Trophoblast cell (in vitro differentiated cells and primary cell): ENCODE data around the gene SDR42E1. TPM values are rescaled to one million over a fixed set of nuclear protein-coding genes. Genes with fewer than 3 reads are reported as not detected.

Source experiments
- DNase-seq, 2 donors: peaks; one replicate each; pipeline ENCODE4 v3.0.0-alpha.2; 2016
- H2AFZ ChIP-seq: 2 replicates; pipeline ENCODE4 v1.6.1; 2013; ENCODE audit warnings: low read length, moderate library complexity, mild to moderate bottlenecking; ENCODE audit not compliant: insufficient read depth, poor library complexity
- H2AK5ac ChIP-seq: 2 replicates; pipeline ENCODE4 v1.6.1; 2013; ENCODE audit warnings: mild to moderate bottlenecking, low read length
- H2BK120ac ChIP-seq: 2 replicates; pipeline ENCODE4 v1.6.1; 2013; ENCODE audit warnings: low read length, mild to moderate bottlenecking, moderate library complexity; ENCODE audit not compliant: insufficient read depth, poor library complexity
- H2BK12ac ChIP-seq: 2 replicates; pipeline ENCODE4 v1.6.1; 2013; ENCODE audit warnings: mild to moderate bottlenecking, low read length, moderate library complexity
- H2BK5ac ChIP-seq: 2 replicates; pipeline ENCODE4 v1.6.1; 2013; ENCODE audit warnings: low read length, low read depth, moderate library complexity, mild to moderate bottlenecking; ENCODE audit not compliant: poor library complexity
- H3K14ac ChIP-seq: 2 replicates; pipeline ENCODE4 v1.6.1; 2013; ENCODE audit warnings: mild to moderate bottlenecking, low read length
- H3K18ac ChIP-seq: 2 replicates; pipeline ENCODE4 v1.6.1; 2013; ENCODE audit warnings: mild to moderate bottlenecking, low read length
- H3K23ac ChIP-seq: 2 replicates; pipeline ENCODE4 v1.6.1; 2013; ENCODE audit warnings: low read length
- H3K27ac ChIP-seq: 2 replicates; pipeline ENCODE4 v1.5.1; 2013; ENCODE audit warnings: low read depth, mild to moderate bottlenecking, inconsistent platforms, low read length, moderate library complexity
- H3K27me3 ChIP-seq: 2 replicates; pipeline ENCODE4 v1.6.1; 2013; ENCODE audit warnings: inconsistent platforms, mild to moderate bottlenecking, low read length, moderate library complexity; ENCODE audit not compliant: insufficient read depth
- H3K36me3 ChIP-seq, 2 experiments: 1 replicate in 1 of 2; 2 replicates in 1 of 2; pipeline ENCODE4 v1.6.1; 2013; ENCODE audit warnings: low read length in 2 of 2, mild to moderate bottlenecking in 2 of 2, moderate library complexity in 1 of 2; ENCODE audit not compliant: insufficient read depth in 2 of 2, control insufficient read depth in 1 of 2
- H3K4ac ChIP-seq: 2 replicates; pipeline ENCODE4 v1.6.1; 2013; ENCODE audit warnings: low read depth, mild to moderate bottlenecking, low read length, moderate library complexity
- H3K4me1 ChIP-seq, 2 experiments: 1 replicate in 1 of 2; 2 replicates in 1 of 2; pipeline ENCODE4 v1.6.1; 2013; ENCODE audit warnings: low read length in 2 of 2, mild to moderate bottlenecking in 2 of 2, moderate library complexity in 1 of 2; ENCODE audit not compliant: insufficient read depth in 2 of 2, control insufficient read depth in 1 of 2
- H3K4me2 ChIP-seq: 2 replicates; pipeline ENCODE4 v1.6.1; 2013; ENCODE audit warnings: inconsistent platforms, mild to moderate bottlenecking, low read length, moderate library complexity
- H3K4me3 ChIP-seq: 2 replicates; pipeline ENCODE4 v1.5.1; 2013; ENCODE audit warnings: mild to moderate bottlenecking, low read depth, low read length, inconsistent platforms
- H3K79me1 ChIP-seq: one replicate; pipeline ENCODE4 v1.6.1; 2013; ENCODE audit warnings: low read length
- H3K79me2 ChIP-seq: 2 replicates; pipeline ENCODE4 v1.6.1; 2013; ENCODE audit warnings: low read length, mild to moderate bottlenecking; ENCODE audit not compliant: control insufficient read depth, insufficient read depth, poor library complexity
- H3K9ac ChIP-seq: 2 replicates; pipeline ENCODE4 v1.6.1; 2013; ENCODE audit warnings: mild to moderate bottlenecking, low read length
- H3K9me3 ChIP-seq: 2 replicates; pipeline ENCODE4 v1.6.1; 2013; ENCODE audit warnings: low read depth, mild to moderate bottlenecking, control low read depth, inconsistent platforms, low read length; ENCODE audit not compliant: insufficient read depth
- H4K12ac ChIP-seq: 2 replicates; pipeline ENCODE4 v1.6.1; 2013; ENCODE audit warnings: low read depth, mild to moderate bottlenecking, low read length, moderate library complexity
- H4K8ac ChIP-seq: 2 replicates; pipeline ENCODE4 v1.6.1; 2013; ENCODE audit warnings: low read depth, mild to moderate bottlenecking, low read length, moderate library complexity
- H4K91ac ChIP-seq: one replicate; pipeline ENCODE4 v1.6.1; 2013; ENCODE audit warnings: low read depth, mild to moderate bottlenecking, low read length, moderate library complexity
- WGBS: extraction: QIAGEN DNeasy Blood & Tissue Kit; methylation state at CpG from one replicate; pipeline ENCODE4 v1.1.7; 2013; ENCODE audit warnings: missing lambda C conversion rate; ENCODE audit not compliant: insufficient read length, insufficient coverage; ENCODE audit errors: extremely low coverage; 5-methylcytosine and 5-hydroxymethylcytosine counted together
- polyA plus RNA-seq: library from polyadenylated mRNA; stranded (reverse); fragments of 200-250 nt; gene quantifications from 2 replicates; pipeline ENCODE4 v1.2.3, GENCODE V29; 2013

The SDR42E1 gene, protein sequence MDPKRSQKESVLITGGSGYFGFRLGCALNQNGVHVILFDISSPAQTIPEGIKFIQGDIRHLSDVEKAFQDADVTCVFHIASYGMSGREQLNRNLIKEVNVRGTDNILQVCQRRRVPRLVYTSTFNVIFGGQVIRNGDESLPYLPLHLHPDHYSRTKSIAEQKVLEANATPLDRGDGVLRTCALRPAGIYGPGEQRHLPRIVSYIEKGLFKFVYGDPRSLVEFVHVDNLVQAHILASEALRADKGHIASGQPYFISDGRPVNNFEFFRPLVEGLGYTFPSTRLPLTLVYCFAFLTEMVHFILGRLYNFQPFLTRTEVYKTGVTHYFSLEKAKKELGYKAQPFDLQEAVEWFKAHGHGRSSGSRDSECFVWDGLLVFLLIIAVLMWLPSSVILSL
- 0.07 and 0.12 TPM in 2 replicates for polyA plus RNA-seq

DNA sequence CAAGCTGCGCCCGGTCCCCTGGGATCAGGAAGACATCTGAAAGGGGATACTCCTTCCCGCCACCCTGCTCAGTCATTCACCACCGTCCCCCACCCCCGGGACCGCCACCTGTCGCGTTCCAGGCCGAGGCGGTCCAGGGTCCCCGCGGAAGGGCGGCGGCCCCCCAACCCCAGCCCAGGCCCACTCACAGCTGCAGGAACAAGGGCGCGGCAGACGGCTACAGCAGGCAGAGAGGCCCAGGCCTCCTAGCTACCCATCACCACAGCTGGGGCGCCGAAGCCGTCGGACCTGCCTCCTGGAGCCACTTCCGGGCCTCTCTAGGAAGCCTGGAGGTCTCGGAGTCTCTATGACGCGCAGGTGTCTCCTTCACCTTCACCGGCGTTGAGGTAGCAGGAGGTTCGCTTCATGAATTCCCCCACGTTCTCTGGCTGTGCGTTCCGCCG lies at the start of gene SDR42E1:
Gene SDR42E1 (minus strand): TSS at position 272 of the 443 bp plus-strand sequence. CDS start 10,612 bp downstream, outside the sequence.
- Histone ChIP-seq H2AK5ac (no peak within 1 kb of the TSS), H3K27ac (no peak within 1 kb of the TSS), H3K4me1 (no peaks in the 10 kb centered on the region), H4K8ac (no peak within 1 kb of the TSS), H3K79me2 (no peaks in the 10 kb centered on the region), H3K4me3 (peak within 1 kb of the TSS; percentile 58), H3K4ac (no peak within 1 kb of the TSS), H3K4me2 (no peak within 1 kb of the TSS), H3K27me3 (no peaks in the 10 kb centered on the region), H2AFZ (no peak within 1 kb of the TSS), H3K36me3 (no peaks in the 10 kb centered on the region), H2BK120ac (no peak within 1 kb of the TSS), H2BK5ac (no peak within 1 kb of the TSS), H3K9me3 (peaks cover 12% of the 10 kb centered on the region), H3K79me1 (no peaks in the 10 kb centered on the region), H3K23ac (no peak within 1 kb of the TSS), H3K14ac (no peak within 1 kb of the TSS), H4K91ac (no peak within 1 kb of the TSS), H2BK12ac (no peak within 1 kb of the TSS), H3K18ac (no peak within 1 kb of the TSS), H4K12ac (no peak within 1 kb of the TSS), H3K9ac (no peak within 1 kb of the TSS)
- no peak for DNase-seq
- WGBS, result no CpG with 5 or more reads among the region's 32 CpGs

DNA sequence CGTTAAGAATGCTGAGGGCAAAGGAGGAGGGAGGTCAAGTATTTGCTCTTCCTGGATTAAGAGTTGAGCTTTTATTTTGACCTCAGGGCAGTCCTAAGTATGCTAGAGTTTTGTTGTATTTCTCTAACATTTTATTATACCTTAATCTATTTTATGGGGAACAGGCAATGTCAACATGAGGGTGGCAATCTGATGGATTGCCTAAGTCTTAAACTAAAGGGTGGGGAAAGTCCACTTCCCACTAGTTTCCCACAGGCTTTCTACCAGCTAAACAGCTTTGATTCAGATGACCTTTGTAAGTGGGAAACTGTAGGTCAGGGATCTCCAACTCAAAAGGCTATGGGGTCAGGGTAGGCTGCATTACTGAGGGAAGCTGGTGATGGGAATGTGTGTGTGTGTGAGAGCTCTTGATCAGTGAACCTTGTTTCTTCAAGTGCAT lies 48.7 kb upstream of the SDR42E1 start:
- H3K4me1 ChIP-seq, result no peaks in the 10 kb centered on the region
- H3K27me3 ChIP-seq, result no peaks in the 10 kb centered on the region
- WGBS, result no CpG with 5 or more reads among the region's 1 CpG
- H3K79me1 ChIP-seq, result no peaks in the 10 kb centered on the region
- H3K18ac ChIP-seq, result no peak overlapping the region
- no peak overlapping the region for H3K4me2 ChIP-seq
- H3K9ac ChIP-seq, result no peak overlapping the region
- H3K4ac ChIP-seq, result no peak overlapping the region
- no peak overlapping the region for H4K8ac ChIP-seq
- H3K23ac ChIP-seq, result no peak overlapping the region
- H2AFZ ChIP-seq, result no peak overlapping the region
- no peaks in the 10 kb centered on the region for H3K9me3 ChIP-seq
- no peaks in the 10 kb centered on the region for H3K79me2 ChIP-seq
- no peak for DNase-seq
- H2BK5ac ChIP-seq, result no peak overlapping the region
- no peak overlapping the region for H3K4me3 ChIP-seq
- H4K91ac ChIP-seq, result no peak overlapping the region
- no peak overlapping the region for H3K27ac ChIP-seq
- H2BK120ac ChIP-seq, result no peak overlapping the region
- H4K12ac ChIP-seq, result no peak overlapping the region
- H2BK12ac ChIP-seq, result no peak overlapping the region
- H2AK5ac ChIP-seq, result no peak overlapping the region
- H3K14ac ChIP-seq, result no peak overlapping the region
- no peaks in the 10 kb centered on the region for H3K36me3 ChIP-seq

DNA sequence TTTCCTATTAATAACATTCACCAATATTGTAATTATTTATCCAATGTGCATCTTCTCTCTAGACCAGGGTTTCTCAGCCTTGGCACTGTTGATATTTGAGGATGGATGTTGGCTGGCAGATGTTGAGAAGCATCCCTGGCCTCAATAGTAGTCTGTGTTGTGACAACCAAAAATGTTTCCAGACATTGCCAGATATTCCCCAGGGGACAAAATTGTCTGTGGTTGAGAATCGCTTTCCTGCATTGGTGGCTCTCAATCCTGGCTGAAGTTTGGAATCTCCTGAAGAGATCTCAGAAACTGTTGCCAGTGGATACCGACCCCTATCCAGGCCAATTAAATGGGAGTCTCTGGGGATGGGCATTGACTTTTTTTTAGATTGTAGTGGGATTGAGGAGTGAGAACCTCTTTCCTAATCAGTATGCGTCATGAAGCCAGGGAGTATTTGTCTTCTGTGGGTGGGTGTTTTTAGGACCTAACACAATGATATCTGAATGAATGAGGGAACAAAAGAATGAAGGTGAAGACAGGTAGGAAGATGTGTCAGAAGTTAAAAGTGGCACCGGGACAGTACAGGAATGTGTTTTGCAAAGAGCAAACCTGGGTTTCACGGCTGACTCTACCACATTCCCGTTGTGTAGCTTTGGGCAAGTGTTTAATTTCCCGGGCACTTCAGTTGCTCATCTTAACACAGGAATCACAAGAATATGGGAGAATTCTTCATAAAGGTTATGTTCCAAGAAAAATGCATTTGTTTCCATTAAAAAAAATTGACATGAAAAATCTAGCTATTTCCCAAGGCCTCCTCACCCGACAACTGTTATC lies 48.1 kb upstream of the SDR42E1 start:
- Histone ChIP-seq H3K14ac (no peak overlapping the region), H3K23ac (no peak overlapping the region), H3K27me3 (no peaks in the 10 kb centered on the region), H2BK5ac (no peak overlapping the region), H3K4me1 (no peaks in the 10 kb centered on the region), H3K4ac (no peak overlapping the region), H4K8ac (no peak overlapping the region), H3K4me2 (no peak overlapping the region), H3K18ac (no peak overlapping the region), H3K79me1 (no peaks in the 10 kb centered on the region), H3K27ac (no peak overlapping the region), H4K91ac (no peak overlapping the region), H3K79me2 (no peaks in the 10 kb centered on the region), H2BK12ac (no peak overlapping the region), H3K36me3 (no peaks in the 10 kb centered on the region), H2AK5ac (no peak overlapping the region), H4K12ac (no peak overlapping the region), H3K4me3 (no peak overlapping the region), H3K9ac (no peak overlapping the region), H3K9me3 (no peaks in the 10 kb centered on the region), H2BK120ac (no peak overlapping the region), H2AFZ (no peak overlapping the region)
- no CpG with 5 or more reads among the region's 8 CpGs for WGBS
- DNase-seq, result peak; percentile 90

DNA sequence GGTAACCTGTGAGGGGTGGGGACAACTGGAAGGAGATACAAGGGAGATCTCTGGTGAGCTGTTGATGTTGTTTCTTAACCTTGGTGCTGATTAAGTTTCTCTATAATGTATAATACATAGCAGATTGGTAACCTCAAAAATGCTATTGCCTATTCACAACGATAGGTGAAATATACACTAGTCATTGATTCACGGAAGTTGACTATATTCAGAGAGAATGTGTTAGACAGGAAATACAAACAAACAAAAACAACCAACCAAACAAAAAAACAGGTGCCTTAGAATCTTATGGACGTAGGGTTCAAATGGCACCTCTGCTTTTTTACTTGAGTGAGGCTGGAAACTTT lies 45.3 kb upstream of the SDR42E1 start:
- Histone ChIP-seq H4K8ac (no peak overlapping the region), H3K9ac (no peak overlapping the region), H3K79me2 (no peaks in the 10 kb centered on the region), H3K4ac (no peak overlapping the region), H4K12ac (no peak overlapping the region), H3K79me1 (no peaks in the 10 kb centered on the region), H2BK5ac (no peak overlapping the region), H3K27ac (no peak overlapping the region), H3K23ac (no peak overlapping the region), H3K4me1 (no peaks in the 10 kb centered on the region), H3K4me3 (no peak overlapping the region), H3K4me2 (no peak overlapping the region), H4K91ac (no peak overlapping the region), H3K18ac (no peak overlapping the region), H2BK120ac (no peak overlapping the region), H2BK12ac (no peak overlapping the region), H3K9me3 (no peaks in the 10 kb centered on the region), H3K27me3 (no peaks in the 10 kb centered on the region), H2AK5ac (no peak overlapping the region), H3K36me3 (no peaks in the 10 kb centered on the region), H3K14ac (no peak overlapping the region), H2AFZ (no peak overlapping the region)
- DNase-seq, result no peak
- WGBS, result no CpG with 5 or more reads among the region's 3 CpGs
